ENCODE data around the gene LHX3. TPM values are rescaled to one million over a fixed set of nuclear protein-coding genes. Genes with fewer than 3 reads are reported as not detected.

Gene LHX3
- total RNA-seq, 1 experiment from 2014 or later: not detected

DNA sequence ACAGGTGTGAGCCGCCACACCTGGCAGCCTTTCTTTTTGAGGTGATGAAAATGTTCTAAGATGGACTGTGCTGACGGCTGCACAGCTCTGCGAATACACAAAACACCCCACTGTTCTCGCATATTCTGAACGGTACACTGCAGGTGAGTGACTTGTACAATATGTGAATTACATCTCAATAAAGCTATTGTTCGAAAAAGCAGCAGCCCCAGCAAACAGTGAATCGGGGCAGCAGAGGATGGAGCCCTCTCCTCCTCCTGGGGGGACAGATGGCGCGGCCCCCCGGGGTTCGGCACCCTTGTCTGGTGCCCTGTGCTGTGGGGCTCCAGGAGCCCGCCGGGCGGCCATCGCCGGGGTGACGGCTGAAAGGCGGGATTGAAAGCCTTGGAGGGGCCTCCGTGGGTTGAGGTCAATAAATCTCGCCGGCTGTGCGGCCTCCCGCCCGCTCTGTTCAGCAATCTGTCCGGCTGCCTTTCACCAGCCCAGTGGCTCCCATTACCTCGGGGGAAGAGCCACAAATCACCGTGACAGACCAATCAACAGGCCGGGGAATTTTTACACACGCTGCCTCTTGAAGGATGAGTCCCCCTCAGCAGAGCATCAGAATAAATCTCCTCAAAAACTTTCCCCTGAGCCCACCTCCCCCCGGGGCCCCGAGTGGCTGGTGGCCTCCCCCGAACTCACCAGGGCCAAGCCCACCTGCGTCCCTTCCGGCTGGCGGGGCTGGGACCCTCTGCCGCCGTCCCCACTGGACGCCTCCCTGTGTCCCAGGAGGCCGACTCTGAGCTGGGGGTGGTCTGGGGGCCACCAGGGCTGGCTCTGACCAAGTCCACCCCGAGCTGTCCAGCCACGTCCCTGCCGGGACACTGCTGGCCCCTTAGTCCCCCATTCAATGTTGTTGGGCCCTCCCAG lies 48.5 kb downstream of the LHX3 start:
- Histone ChIP-seq H3T11ph (ENCODE audit: low read length) (no peak overlapping the region), H3K27ac (ENCODE audit: insufficient read length, low read depth, low read length) (no peak overlapping the region), H4K20me1 (ENCODE audit: control insufficient read depth, insufficient read depth, insufficient read length) (no peaks in the 10 kb centered on the region), H3K4ac (ENCODE audit: low read depth, low read length) (no peak overlapping the region), H3K23ac (ENCODE audit: insufficient read length, low read depth, low read length) (no peak overlapping the region), H3K9ac (ENCODE audit: extremely low read depth, insufficient read length, low read length) (no peak overlapping the region), H3K79me2 (ENCODE audit: insufficient read depth, low read length) (no peaks in the 10 kb centered on the region), H3K4me2 (ENCODE audit: insufficient read depth, insufficient read length, low read length) (no peak overlapping the region), H4K5ac (ENCODE audit: insufficient read length, low read depth, low read length) (no peak overlapping the region), H2AK5ac (ENCODE audit: insufficient read length, low read length) (no peak overlapping the region), H2BK15ac (ENCODE audit: low read depth, low read length) (no peak overlapping the region), H2BK12ac (ENCODE audit: insufficient read length, low read depth, low read length) (no peak overlapping the region), H2BK20ac (ENCODE audit: low read depth, low read length, poor library complexity, severe bottlenecking) (no peak overlapping the region), H3K4me1 (ENCODE audit: insufficient read depth, low read length) (no peaks in the 10 kb centered on the region), H3K9me3 (ENCODE audit: control insufficient read depth, low read depth, low read length) (no peaks in the 10 kb centered on the region), H2BK5ac (ENCODE audit: insufficient read length, low read length) (no peak overlapping the region), H4K8ac (replicated peaks; ENCODE audit: insufficient read length, low read depth, low read length) (no peak overlapping the region), H3K14ac (ENCODE audit: insufficient read depth, low read length) (no peak overlapping the region), H4K91ac (ENCODE audit: insufficient read length, low read depth, low read length) (no peak overlapping the region), H3K79me1 (ENCODE audit: insufficient read depth, low read depth, low read length, poor library complexity, severe bottlenecking) (no peaks in the 10 kb centered on the region), H3K18ac (ENCODE audit: insufficient read length, low read depth, low read length) (no peak overlapping the region), H2BK120ac (ENCODE audit: low read depth, low read length, poor library complexity, severe bottlenecking) (no peak overlapping the region), H3K56ac (ENCODE audit: insufficient read length, low read depth, low read length) (no peak overlapping the region), H2AFZ (ENCODE audit: low read length) (no peak overlapping the region), H3K23me2 (ENCODE audit: insufficient read length, low read depth, low read length, poor library complexity, severe bottlenecking) (no peaks in the 10 kb centered on the region), H3K27me3 (ENCODE audit: insufficient read depth, low read length) (no peaks in the 10 kb centered on the region)
- Mint-ChIP-seq H3K36me3 (ENCODE audit: insufficient read depth in 1 of 3, low read depth in 3 of 3) (no peaks in the 10 kb centered on the region; a peak in 1 of 7 replicates), H3K4me3 (no peak overlapping the region), H3K27me3 (ENCODE audit: low read depth) (peaks cover 11% of the 10 kb centered on the region), H3K27ac (no peak overlapping the region), H3K9me3 (peaks cover 0 to 3% of the 10 kb centered on the region in 2 experiments; a peak in 2 of 5 replicates), H3K4me1 (peaks cover 10 to 19% of the 10 kb centered on the region in 2 experiments)
- DNase-seq: no peak
- TF ChIP-seq, protein P1, sequence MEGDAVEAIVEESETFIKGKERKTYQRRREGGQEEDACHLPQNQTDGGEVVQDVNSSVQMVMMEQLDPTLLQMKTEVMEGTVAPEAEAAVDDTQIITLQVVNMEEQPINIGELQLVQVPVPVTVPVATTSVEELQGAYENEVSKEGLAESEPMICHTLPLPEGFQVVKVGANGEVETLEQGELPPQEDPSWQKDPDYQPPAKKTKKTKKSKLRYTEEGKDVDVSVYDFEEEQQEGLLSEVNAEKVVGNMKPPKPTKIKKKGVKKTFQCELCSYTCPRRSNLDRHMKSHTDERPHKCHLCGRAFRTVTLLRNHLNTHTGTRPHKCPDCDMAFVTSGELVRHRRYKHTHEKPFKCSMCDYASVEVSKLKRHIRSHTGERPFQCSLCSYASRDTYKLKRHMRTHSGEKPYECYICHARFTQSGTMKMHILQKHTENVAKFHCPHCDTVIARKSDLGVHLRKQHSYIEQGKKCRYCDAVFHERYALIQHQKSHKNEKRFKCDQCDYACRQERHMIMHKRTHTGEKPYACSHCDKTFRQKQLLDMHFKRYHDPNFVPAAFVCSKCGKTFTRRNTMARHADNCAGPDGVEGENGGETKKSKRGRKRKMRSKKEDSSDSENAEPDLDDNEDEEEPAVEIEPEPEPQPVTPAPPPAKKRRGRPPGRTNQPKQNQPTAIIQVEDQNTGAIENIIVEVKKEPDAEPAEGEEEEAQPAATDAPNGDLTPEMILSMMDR (conservative IDR thresholded peaks at IDR 0.05): no peak
- WGBS (ENCODE audit: extremely low coverage, insufficient read length, low lambda C conversion rate): no CpG with 5 or more reads among the region's 42 CpGs

Data from H9 (cell line).